SK-N-SH treated with all-trans-retinoic acid at 6 μM for 48 hours (cell line): ENCODE results near the gene SAMD4A.

ENCODE experiments used
- ATAC-seq: fragments of 200-7000 bp; cut with Tn5 transposase; 3 replicates; pipeline ENCODE4 v1.9.1; 2020; ENCODE audit warnings: mild to moderate bottlenecking, moderate library complexity
- ARNTL ChIP-seq: fragments of 450-650 bp; formaldehyde crosslinking; IDR thresholded peaks from 2 replicates; pipeline ENCODE4 v1.5.0; 2020; ENCODE audit warnings: low read depth, mild to moderate bottlenecking, moderate library complexity, borderline replicate concordance
- BACH2 ChIP-seq: fragments of 250-450 bp; sonication (Bioruptor Pico); IDR thresholded peaks from 2 replicates; pipeline ENCODE4 v1.9.0; 2021; ENCODE audit warnings: mild to moderate bottlenecking, borderline replicate concordance
- CREB5 ChIP-seq: fragments of 250-450 bp; sonication (Bioruptor Pico); IDR thresholded peaks from 2 replicates; pipeline ENCODE4 v1.5.1; 2020; ENCODE audit warnings: low read depth, mild to moderate bottlenecking, moderate library complexity
- CSDC2 ChIP-seq: fragments of 250-450 bp; sonication (Bioruptor Pico); IDR thresholded peaks from 2 replicates; pipeline ENCODE4 v1.5.0; 2020; ENCODE audit warnings: mild to moderate bottlenecking, moderate library complexity
- CSRNP3 ChIP-seq: fragments of 250-450 bp; sonication (Bioruptor Pico); IDR thresholded peaks from 2 replicates; pipeline ENCODE4 v1.5.1; 2021; ENCODE audit warnings: mild to moderate bottlenecking, moderate library complexity
- ESRRG ChIP-seq: fragments of 250-450 bp; sonication (Bioruptor Pico); IDR thresholded peaks from 2 replicates; pipeline ENCODE4 v1.6.1; 2021; ENCODE audit warnings: mild to moderate bottlenecking
- GLIS3 ChIP-seq: fragments of 250-450 bp; sonication (Bioruptor Pico); IDR thresholded peaks from 2 replicates; pipeline ENCODE4 v1.5.0; 2020; ENCODE audit warnings: mild to moderate bottlenecking, moderate library complexity
- ISL1 ChIP-seq: fragments of 250-450 bp; sonication (Bioruptor Pico); IDR thresholded peaks from 2 replicates; pipeline ENCODE4 v2.1.2; 2022; ENCODE audit warnings: mild to moderate bottlenecking, moderate library complexity
- OSR1 ChIP-seq: fragments of 250-450 bp; sonication (Bioruptor Pico); IDR thresholded peaks from 2 replicates; pipeline ENCODE4 v1.8.0; 2022; ENCODE audit warnings: moderate library complexity, mild to moderate bottlenecking, inconsistent platforms
- PATZ1 ChIP-seq: fragments of 250-450 bp; sonication (Bioruptor Pico); IDR thresholded peaks from 2 replicates; pipeline ENCODE4 v1.8.0; 2020; ENCODE audit warnings: mild to moderate bottlenecking, moderate library complexity, borderline replicate concordance
- POU6F1 ChIP-seq: fragments of 250-450 bp; sonication (Bioruptor Pico); IDR thresholded peaks from 2 replicates; pipeline ENCODE4 v1.8.0; 2021; ENCODE audit warnings: low read depth, mild to moderate bottlenecking, moderate library complexity, borderline replicate concordance
- PPARA ChIP-seq: fragments of 250-450 bp; sonication (Bioruptor Pico); IDR thresholded peaks from 2 replicates; pipeline ENCODE4 v1.5.0; 2020; ENCODE audit warnings: mild to moderate bottlenecking, borderline replicate concordance
- RARB ChIP-seq: fragments of 250-450 bp; sonication (Bioruptor Pico); IDR thresholded peaks from 2 replicates; pipeline ENCODE4 v1.8.0; 2021; ENCODE audit warnings: mild to moderate bottlenecking, moderate library complexity
- SNAI2 ChIP-seq: fragments of 250-450 bp; sonication (Bioruptor Pico); IDR thresholded peaks from 2 replicates; pipeline ENCODE4 v1.5.0; 2020; ENCODE audit warnings: mild to moderate bottlenecking, moderate library complexity
- TCF4 ChIP-seq: fragments of 250-450 bp; sonication (Bioruptor Pico); IDR thresholded peaks from 2 replicates; pipeline ENCODE4 v1.8.0; 2021; ENCODE audit warnings: mild to moderate bottlenecking, moderate library complexity, borderline replicate concordance
- TOX ChIP-seq: fragments of 250-450 bp; sonication (Bioruptor Pico); IDR thresholded peaks from 2 replicates; pipeline ENCODE4 v1.8.0; 2021; ENCODE audit warnings: mild to moderate bottlenecking, moderate library complexity, borderline replicate concordance
- ZC3H10 ChIP-seq: fragments of 250-450 bp; sonication (Bioruptor Pico); IDR thresholded peaks from 2 replicates; pipeline ENCODE4 v1.5.1; 2021; ENCODE audit warnings: mild to moderate bottlenecking, moderate library complexity
- ZFP3 ChIP-seq: fragments of 250-450 bp; sonication (Bioruptor Pico); IDR thresholded peaks from 2 replicates; pipeline ENCODE4 v1.5.0; 2020; ENCODE audit warnings: mild to moderate bottlenecking, moderate library complexity
- ZFP30 ChIP-seq: fragments of 450-650 bp; formaldehyde crosslinking; IDR thresholded peaks from 2 replicates; pipeline ENCODE4 v1.5.0; 2022; ENCODE audit warnings: mild to moderate bottlenecking, moderate library complexity
- ZNF565 ChIP-seq: fragments of 450-650 bp; formaldehyde crosslinking; conservative IDR thresholded peaks from 2 replicates; pipeline ENCODE4 v1.5.0; 2020; ENCODE audit warnings: low read depth, mild to moderate bottlenecking, moderate library complexity
- ZNF70 ChIP-seq: fragments of 450-650 bp; formaldehyde crosslinking; IDR thresholded peaks from 2 replicates; pipeline ENCODE4 v1.5.0; 2020; ENCODE audit warnings: mild to moderate bottlenecking, moderate library complexity
- ZNF8 ChIP-seq: fragments of 450-650 bp; formaldehyde crosslinking; IDR thresholded peaks from 2 replicates; pipeline ENCODE4 v1.5.0; 2020; ENCODE audit warnings: mild to moderate bottlenecking, moderate library complexity

SAMD4A gene

GRCh38 chr14:54815515-54815914 lies 248.6 kb downstream of the SAMD4A start (continued):
- TF ChIP-seq ZFP3 (CRISPR knock-in tag) (no peak), ZFP30 (CRISPR knock-in tag) (no peak)

GRCh38 chr14:54816450-54816849 lies 249.5 kb downstream of the SAMD4A start:
- ATAC-seq: no peak
- TF ChIP-seq TCF4 (CRISPR knock-in tag) (peak; percentile 62; the same call in 1 of the 2 replicates), ZNF565 (CRISPR knock-in tag) (no peak)

- ATAC-seq: no peak
These were observed 250.6 kb downstream of the SAMD4A start for GRCh38 chr14:54817506-54817905.

GRCh38 chr14:54818201-54819133 lies 251.5 kb downstream of the SAMD4A start:
- ATAC-seq: peak; percentile 98
- TF ChIP-seq ZNF70 (CRISPR knock-in tag) (no peak; the same call in 1 of the 2 replicates), ISL1 (CRISPR knock-in tag) (peak; percentile 96), POU6F1 (CRISPR knock-in tag) (no peak), ARNTL (CRISPR knock-in tag) (no peak), CSDC2 (CRISPR knock-in tag) (no peak), PATZ1 (CRISPR knock-in tag) (peak; percentile 25; the same call in 1 of the 2 replicates), TOX (CRISPR knock-in tag) (no peak), CREB5 (CRISPR knock-in tag) (peak; percentile 46; the same call in 1 of the 2 replicates), OSR1 (CRISPR knock-in tag) (no peak), BACH2 (CRISPR knock-in tag) (no peak), ESRRG (no peak), RARB (CRISPR knock-in tag) (no peak), ZFP30 (CRISPR knock-in tag) (no peak), SNAI2 (no peak), CSRNP3 (peak; percentile 73; the same call in 1 of the 2 replicates), GLIS3 (CRISPR knock-in tag) (peak; percentile 75), ZFP3 (CRISPR knock-in tag) (peak; percentile 68; the same call in 1 of the 2 replicates), TCF4 (CRISPR knock-in tag) (peak; percentile 92; the same call in 1 of the 2 replicates), PPARA (no peak), ZNF8 (CRISPR knock-in tag) (no peak)

More at GRCh38 chr14:54817506-54817905, 250.6 kb downstream of the SAMD4A start:
- TF ChIP-seq RARB (CRISPR knock-in tag) (no peak), ZNF565 (CRISPR knock-in tag) (no peak), ESRRG (no peak), POU6F1 (CRISPR knock-in tag) (no peak), ZNF70 (CRISPR knock-in tag) (no peak), ZFP3 (CRISPR knock-in tag) (no peak), ISL1 (CRISPR knock-in tag) (no peak), SNAI2 (no peak), ZC3H10 (CRISPR knock-in tag) (no peak), CSDC2 (CRISPR knock-in tag) (no peak), ZNF8 (CRISPR knock-in tag) (no peak), ZFP30 (CRISPR knock-in tag) (no peak), BACH2 (CRISPR knock-in tag) (no peak), OSR1 (CRISPR knock-in tag) (no peak)
